Fibroblast of upper back skin (primary cell): ENCODE measurements around the gene SIDT2.

ENCODE experiments used
- DNase-seq: peaks from one replicate; pipeline ENCODE4 v3.0.0-alpha.2; 2013

The SIDT2 gene

DNA sequence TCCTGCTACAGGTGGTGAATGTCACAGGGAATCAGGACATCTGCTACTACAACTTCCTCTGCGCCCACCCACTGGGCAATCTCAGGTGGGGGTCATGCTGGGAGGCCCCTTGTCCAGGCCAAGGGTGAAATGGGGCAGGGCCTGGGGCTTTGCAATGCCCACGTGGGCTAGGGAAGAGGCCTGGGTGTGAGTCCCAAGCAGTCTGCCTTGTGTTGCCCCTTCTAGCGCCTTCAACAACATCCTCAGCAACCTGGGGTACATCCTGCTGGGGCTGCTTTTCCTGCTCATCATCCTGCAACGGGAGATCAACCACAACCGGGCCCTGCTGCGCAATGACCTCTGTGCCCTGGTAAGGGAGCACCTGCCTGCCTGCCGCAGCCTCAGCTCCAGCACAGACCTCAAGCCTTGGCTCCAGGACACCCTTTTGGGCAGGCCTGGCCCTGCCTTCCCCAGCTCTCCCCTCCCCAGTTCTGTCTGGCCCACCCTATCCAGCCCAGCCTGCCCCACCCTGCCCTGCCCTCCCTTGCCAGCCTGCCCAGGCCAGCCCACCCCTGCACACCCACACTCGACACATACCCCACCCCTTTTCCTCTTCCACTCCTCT lies 11.5 kb downstream of the SIDT2 start:
- no peak for DNase-seq

DNA sequence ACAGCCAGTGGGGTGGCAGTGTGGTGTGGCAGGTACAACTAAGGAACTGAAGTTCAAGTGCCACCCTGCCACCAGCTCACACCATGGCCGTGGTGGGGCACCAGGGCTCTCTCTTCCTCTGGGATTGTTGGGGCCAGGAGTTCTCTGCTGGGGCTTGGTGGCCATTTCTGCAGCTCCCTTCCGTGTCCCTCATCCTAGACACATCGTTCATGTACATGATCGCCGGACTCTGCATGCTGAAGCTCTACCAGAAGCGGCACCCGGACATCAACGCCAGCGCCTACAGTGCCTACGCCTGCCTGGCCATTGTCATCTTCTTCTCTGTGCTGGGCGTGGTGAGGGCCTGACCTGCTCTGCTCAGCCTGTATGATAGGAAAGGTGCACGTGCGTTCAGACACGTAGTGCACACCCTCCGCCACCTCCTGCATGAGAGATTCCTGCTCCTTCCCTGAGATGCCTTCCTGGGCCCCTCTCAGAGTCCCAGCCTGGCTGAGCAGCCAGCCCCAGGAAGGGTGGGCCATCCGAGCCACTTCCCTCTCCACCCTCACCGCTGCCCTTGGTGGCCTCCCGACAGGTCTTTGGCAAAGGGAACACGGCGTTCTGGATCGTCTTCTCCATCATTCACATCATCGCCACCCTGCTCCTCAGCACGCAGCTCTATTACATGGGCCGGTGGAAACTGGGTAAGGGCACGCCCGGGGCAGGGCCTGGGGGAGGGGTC lies 13.3 kb downstream of the SIDT2 start:
- no peak for DNase-seq

DNA sequence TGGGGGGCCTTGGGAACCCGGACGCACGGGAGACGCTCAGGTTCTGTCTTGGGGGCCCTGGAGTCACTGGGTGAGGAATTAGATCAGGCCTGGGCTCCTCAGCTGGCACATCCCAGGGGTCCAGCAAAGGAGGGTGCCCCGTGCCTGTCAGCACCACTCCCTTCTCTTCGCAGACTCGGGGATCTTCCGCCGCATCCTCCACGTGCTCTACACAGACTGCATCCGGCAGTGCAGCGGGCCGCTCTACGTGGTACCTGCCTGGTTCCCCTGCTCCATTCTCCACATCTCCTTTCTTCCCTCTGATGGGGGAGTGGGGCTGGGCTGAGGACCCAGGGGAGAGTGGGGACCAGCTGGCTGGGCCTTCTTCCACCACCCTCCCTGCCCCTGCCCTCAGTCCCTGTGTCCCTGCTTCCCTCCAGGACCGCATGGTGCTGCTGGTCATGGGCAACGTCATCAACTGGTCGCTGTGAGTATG lies 13.9 kb downstream of the SIDT2 start:
- no peak for DNase-seq

DNA sequence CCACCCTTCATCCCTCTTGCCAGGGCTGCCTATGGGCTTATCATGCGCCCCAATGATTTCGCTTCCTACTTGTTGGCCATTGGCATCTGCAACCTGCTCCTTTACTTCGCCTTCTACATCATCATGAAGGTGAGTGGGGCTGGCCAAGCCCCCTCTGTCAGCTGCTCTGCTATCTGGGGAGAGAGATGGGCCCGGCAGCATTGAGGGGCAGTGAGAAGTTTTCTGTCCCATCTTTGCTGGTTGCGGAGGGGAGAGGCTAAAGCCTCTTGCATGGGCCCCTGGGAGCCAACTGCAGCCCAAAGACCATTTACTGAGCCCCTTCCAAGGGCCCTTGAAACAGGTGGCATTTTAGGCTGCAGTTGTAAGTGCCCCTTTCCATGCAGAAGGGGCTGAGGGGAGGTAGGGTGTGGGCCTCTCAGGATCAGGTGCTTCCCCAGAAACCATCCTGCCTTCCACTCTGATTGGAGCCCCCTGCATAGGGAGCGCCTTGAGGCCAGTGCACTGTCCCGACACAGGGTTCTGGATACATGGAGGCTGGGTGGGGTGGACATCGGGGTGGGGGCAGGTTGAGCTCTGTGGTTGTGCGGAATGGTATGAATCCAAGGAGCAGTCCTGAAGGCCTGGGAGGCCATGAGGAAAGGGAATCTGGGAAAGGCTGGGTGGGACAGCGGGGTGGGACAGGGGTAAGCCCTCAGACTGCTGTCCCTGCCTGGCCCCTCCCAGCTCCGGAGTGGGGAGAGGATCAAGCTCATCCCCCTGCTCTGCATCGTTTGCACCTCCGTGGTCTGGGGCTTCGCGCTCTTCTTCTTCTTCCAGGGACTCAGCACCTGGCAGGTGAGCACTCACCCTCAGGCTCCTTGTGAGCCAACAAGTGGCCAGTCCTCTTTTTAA lies 14.8 kb downstream of the SIDT2 start:
- no peak for DNase-seq

DNA sequence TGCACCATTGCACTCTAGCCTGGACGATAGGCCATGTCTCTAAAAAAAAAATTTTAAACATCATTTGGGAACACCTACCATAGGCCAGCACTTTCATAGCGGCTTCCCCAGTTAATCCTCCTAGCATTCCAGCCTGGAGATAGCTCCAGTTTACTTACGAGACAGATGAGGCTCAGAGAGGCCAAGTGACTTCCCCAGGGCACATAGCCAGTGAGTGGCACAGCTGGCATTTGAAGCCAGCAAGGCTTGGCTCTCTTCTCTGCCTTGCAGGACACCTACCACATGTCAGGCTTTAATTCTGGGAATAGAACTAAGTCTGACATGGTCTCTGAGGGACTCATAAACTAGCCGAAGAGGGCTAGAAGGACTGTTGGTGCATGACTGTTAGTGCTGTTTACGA lies 15.7 kb downstream of the SIDT2 start:
- no peak for DNase-seq

DNA sequence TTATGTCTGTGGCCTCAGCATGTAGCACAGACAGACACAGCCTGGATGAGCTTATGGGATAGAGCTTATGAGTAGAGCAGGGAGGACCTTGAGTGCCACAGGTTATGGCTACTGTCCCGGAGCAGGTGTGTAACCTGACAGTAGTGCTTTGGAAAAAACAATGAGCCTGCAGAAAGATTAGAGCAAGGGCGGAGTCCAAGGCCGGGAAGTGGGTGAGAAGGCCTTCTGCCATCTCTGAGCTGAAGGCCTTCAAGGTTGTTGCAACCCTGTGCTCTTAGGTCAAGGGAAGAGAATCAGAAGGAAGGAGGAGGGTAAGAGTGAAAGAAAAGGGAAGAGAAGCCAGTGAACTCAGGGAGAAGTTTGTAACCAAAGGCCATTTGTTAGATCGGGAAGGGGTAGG lies 16.7 kb downstream of the SIDT2 start:
- no peak for DNase-seq

DNA sequence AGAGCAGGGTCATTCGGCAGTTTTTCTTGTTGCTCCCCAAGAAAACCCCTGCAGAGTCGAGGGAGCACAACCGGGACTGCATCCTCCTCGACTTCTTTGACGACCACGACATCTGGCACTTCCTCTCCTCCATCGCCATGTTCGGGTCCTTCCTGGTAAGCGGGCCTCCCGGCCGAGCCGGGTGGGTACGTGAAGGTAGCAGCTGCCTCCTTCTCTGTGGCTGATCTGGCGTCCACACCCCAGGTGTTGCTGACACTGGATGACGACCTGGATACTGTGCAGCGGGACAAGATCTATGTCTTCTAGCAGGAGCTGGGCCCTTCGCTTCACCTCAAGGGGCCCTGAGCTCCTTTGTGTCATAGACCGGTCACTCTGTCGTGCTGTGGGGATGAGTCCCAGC lies 17.2 kb downstream of the SIDT2 start:
- no peak for DNase-seq

DNA sequence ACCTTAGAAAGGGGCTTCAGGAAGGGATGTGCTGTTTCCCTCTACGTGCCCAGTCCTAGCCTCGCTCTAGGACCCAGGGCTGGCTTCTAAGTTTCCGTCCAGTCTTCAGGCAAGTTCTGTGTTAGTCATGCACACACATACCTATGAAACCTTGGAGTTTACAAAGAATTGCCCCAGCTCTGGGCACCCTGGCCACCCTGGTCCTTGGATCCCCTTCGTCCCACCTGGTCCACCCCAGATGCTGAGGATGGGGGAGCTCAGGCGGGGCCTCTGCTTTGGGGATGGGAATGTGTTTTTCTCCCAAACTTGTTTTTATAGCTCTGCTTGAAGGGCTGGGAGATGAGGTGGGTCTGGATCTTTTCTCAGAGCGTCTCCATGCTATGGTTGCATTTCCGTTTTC lies 18.5 kb downstream of the SIDT2 start:
- DNase-seq, result no peak

DNA sequence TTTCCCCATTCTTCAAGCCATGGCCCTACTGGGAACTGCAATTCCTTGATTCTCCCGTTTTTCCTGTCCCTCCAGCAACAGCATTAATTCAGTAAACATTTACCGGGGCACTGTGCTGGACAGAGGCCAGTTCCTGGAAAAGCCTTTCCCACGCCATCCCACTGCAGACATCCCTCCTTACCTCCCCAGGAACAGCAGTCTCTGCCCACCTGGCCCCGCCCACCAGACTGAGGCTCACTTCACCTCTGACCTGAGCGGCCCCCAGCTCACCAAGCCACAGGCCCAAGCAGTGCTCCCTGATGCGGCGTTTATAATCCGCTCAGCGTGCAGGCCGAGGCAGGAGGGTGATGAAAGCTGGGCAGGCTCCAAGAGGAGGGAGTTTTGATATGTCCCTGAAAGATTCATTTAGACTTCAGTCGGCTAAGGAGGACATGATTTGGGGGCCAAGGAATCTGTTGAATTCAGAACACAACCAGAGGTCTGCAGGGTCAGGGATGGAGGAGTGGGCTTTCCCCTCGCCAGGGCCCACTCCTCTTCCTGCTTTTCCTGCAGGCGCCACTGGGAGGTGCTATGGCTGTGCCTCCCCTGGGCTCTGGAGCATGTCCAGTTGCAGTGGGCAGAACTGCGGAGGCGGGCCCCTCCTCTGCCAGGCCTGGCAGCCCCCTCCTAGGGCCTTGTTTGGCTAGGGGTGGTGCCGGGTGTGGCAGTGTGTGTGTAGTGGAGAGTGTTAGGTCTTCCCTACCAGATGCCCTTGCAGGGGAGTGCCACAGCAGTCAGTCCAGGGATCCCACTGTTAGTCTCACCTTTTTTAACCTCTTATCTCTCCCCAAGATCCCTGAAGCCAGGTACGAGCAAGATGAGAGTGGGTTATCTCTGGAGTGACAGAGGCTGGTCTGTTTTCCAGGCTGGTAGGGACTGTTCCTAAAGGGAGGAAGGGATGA lies 19.2 kb downstream of the SIDT2 start:
- peak; percentile 70 for DNase-seq

DNA sequence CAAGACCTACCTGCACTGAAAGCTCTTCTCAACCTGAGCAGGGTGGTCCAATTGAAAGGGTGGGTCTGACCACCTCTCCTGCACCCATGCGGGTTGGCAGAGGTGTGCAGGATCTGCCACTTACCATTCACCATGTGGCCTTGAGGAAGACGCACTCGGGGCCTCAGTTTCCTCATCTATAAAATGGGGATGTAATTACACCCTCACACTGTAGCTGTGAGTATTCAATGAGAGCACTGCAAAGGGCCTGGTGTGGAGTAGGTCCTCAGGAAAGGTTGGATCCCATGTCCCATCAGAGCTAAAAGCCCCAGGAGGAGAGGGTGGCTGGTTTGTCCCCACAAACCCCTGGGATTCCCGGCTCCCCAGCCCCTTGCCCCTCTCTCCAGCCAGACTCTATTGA lies 20.1 kb downstream of the SIDT2 start:
- DNase-seq, result no peak

DNA sequence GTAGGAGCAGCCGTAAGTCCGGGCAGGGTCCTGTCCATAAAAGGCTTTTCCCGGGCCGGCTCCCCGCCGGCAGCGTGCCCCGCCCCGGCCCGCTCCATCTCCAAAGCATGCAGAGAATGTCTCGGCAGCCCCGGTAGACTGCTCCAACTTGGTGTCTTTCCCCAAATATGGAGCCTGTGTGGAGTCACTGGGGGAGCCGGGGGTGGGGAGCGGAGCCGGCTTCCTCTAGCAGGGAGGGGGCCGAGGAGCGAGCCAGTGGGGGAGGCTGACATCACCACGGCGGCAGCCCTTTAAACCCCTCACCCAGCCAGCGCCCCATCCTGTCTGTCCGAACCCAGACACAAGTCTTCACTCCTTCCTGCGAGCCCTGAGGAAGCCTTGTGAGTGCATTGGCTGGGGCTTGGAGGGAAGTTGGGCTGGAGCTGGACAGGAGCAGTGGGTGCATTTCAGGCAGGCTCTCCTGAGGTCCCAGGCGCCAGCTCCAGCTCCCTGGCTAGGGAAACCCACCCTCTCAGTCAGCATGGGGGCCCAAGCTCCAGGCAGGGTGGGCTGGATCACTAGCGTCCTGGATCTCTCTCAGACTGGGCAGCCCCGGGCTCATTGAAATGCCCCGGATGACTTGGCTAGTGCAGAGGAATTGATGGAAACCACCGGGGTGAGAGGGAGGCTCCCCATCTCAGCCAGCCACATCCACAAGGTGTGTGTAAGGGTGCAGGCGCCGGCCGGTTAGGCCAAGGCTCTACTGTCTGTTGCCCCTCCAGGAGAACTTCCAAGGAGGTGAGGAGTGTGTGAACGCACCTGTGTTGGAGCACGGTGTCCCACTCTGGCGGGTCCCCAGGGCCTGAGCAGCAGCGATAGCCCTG lies 20.7 kb downstream of the SIDT2 start, which contains the start of gene TAGLN:
Gene TAGLN (plus strand): TSS at position 318 of the 863 bp plus-strand sequence. CDS start 3,644 bp downstream, outside the sequence.
- DNase-seq, result peak; percentile 99

DNA sequence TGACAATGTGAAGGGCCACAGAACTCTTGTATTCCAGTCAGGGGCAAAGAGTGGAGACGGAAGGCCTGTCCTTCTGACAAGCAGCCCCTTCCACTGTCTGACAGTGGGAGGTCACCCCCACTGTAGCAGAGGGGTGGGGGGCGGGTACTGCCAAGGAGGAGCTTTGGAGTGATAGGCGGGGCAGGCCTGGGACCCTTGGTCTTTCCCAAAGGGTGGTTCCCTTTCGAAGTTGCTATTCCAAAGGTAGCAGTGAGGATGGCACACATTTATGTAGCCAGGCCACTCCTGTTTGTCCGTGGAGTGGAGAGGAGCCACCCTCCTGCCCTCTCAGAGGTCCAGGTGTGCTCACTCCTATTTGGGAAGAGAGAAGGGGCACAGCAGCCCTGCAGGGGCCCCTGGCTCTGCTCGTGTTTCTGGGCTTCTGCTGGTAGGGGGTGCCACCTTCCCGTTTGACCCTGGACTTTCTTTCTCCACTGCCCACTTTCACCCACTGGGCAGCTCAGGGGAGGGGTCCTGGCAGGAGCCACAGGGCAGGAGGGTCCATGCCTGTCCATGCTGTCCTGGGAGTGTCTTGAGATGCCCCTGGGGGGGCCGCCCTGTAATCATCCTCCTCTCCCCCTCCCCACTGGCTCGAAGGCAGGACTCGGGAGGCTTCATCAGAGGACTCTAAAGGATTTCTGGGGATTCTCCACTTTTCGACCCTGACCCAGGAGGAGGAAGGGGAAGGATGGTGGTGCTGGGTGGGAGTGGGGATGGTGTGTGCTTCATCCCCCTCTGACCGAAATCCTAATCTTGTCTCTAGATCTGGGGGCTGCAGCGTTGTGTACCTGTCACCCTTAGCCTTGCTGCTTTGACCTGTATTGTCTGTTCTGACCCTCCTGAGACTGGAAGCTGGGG lies 21.6 kb downstream of the SIDT2 start:
- peak; percentile 51 for DNase-seq

DNA sequence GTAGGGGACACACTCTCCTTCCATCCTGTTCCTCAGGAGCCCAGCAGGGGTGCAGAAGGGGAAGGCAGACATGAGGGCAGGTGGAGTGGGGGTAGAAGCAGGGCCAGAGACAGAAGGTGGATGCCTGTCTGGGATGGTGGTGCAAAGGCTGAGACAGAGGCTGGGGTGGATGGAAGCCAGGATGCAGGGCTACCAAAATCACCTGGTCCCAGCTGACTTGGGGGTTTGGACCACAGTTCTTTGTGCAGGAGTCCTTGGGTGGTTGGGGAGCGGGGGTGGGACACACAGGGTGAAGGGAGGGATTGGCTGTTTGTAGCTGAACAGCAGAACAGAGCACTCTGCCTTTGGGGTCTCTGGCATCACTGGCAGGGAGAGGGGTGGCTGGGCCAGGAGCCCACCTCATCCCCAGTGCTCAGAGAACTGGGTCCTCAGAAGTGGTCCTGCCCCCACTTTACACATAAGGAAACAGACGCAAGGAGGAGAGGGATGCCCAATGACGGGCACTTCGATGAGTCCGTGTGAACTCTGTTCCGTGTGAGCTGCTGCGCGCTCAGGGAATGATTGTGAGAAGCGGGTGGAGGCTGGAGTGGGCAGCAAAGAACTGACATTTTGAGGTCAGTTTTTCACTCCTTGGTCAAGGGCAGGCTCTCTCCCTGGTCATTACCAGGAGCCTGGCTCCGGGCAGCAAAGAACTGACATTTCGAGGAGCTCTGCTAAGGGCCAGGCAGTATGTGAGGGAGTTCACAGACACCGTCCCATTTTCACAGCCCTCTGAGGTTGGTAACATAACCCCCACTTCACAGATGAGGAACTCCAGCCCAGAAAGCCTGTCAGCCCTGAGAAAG lies 22.5 kb downstream of the SIDT2 start:
- peak; percentile 30 for DNase-seq

DNA sequence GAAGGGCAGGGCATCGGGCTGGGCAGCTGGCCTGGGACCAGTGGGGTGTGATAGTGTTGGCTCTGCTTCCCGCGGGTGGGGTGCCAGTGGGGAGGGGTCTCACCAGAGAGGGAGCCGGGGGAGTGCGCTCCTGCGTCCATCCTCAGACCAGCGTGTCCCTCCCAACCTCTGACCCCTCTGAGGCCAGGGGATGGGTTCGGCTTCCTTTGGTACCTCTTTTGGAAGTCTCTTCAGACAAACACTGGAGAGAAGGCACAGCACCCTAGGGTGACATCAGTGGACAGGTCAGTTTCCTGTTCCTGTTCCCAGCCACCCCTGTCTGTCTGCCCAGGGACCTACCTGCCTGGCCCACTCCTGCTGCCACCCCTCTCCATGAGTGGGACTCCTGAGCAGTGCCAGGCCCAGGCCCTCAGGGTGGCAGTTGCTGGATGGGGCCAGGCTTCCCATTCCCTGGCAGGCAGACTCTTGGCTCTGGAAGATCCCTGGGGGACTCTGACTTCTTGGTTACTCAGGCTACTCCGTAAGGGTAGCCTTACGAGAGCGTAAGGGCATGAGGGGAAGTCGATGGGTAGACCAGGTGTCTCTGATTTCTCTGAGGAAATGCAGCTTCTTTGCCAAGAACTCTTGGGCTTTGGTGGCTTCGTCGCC lies 23.2 kb downstream of the SIDT2 start:
- peak; percentile 32 for DNase-seq

DNA sequence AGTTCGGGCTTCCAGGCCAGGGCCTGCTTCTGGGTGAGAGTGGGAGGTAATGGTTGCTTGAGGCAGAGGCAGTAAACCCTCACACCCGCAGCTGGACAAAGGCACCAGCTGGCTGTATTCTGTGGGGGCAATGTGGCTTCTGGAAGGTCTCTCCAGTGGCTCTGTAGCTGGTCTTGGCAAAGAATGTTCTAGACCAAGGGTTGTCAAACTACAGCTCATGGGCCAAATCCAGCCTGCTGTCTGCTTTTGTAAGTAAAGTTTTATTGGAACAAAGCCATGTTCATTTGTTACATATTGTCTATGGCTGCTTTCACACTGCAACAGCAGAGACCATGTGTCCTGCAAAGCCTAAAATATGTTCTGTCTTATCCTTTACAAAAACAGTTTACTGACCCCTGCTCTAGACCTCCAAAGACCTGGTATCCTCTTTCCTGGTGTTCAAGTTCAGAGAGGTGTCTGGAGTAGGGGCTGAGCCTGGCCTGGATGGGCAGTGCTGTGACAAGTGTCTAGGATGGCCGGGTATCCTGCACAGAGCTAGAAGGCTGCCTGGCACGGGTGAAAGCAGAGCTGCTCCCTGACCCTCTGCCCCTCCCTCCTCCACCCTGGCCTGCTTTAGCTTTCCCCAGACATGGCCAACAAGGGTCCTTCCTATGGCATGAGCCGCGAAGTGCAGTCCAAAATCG lies 24.0 kb downstream of the SIDT2 start:
- peak; percentile 16 for DNase-seq

DNA sequence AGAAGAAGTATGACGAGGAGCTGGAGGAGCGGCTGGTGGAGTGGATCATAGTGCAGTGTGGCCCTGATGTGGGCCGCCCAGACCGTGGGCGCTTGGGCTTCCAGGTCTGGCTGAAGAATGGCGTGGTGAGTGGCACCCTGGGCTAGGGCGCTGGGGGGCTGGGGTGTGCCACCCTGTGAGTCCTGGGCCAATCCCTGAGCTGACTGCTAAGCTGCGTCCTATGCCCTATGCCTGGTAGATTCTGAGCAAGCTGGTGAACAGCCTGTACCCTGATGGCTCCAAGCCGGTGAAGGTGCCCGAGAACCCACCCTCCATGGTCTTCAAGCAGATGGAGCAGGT lies 24.5 kb downstream of the SIDT2 start:
- no peak for DNase-seq

DNA sequence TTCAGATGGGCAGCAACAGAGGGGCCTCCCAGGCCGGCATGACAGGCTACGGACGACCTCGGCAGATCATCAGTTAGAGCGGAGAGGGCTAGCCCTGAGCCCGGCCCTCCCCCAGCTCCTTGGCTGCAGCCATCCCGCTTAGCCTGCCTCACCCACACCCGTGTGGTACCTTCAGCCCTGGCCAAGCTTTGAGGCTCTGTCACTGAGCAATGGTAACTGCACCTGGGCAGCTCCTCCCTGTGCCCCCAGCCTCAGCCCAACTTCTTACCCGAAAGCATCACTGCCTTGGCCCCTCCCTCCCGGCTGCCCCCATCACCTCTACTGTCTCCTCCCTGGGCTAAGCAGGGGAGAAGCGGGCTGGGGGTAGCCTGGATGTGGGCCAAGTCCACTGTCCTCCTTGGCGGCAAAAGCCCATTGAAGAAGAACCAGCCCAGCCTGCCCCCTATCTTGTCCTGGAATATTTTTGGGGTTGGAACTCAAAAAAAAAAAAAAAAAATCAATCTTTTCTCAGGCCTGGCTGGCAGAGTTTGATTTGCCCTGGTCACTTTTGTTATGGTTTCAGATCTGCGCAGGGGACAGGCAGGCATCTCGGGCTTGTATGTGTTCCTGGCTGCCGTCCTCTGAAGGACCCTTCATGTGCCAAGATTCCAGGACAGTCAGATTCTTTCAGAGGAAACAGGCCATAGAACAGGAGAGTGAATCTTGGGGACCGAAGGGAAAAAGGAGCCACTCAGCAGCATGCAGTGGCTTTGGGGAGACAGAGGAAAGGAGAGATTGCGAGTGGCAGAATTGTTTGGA lies 25.9 kb downstream of the SIDT2 start:
- peak; percentile 14 for DNase-seq
